SK-N-SH treated with all-trans-retinoic acid at 6 μM for 48 hours (cell line): ENCODE results near the gene PTN.

ENCODE experiments used
- ATAC-seq: fragments of 200-7000 bp; cut with Tn5 transposase; 3 replicates; pipeline ENCODE4 v1.9.1; 2020; ENCODE audit warnings: mild to moderate bottlenecking, moderate library complexity
- ARNTL ChIP-seq: fragments of 450-650 bp; formaldehyde crosslinking; IDR thresholded peaks from 2 replicates; pipeline ENCODE4 v1.5.0; 2020; ENCODE audit warnings: low read depth, mild to moderate bottlenecking, moderate library complexity, borderline replicate concordance
- BACH2 ChIP-seq: fragments of 250-450 bp; sonication (Bioruptor Pico); IDR thresholded peaks from 2 replicates; pipeline ENCODE4 v1.9.0; 2021; ENCODE audit warnings: mild to moderate bottlenecking, borderline replicate concordance
- CSDC2 ChIP-seq: fragments of 250-450 bp; sonication (Bioruptor Pico); IDR thresholded peaks from 2 replicates; pipeline ENCODE4 v1.5.0; 2020; ENCODE audit warnings: mild to moderate bottlenecking, moderate library complexity
- GLIS3 ChIP-seq: fragments of 250-450 bp; sonication (Bioruptor Pico); IDR thresholded peaks from 2 replicates; pipeline ENCODE4 v1.5.0; 2020; ENCODE audit warnings: mild to moderate bottlenecking, moderate library complexity
- ISL1 ChIP-seq: fragments of 250-450 bp; sonication (Bioruptor Pico); IDR thresholded peaks from 2 replicates; pipeline ENCODE4 v2.1.2; 2022; ENCODE audit warnings: mild to moderate bottlenecking, moderate library complexity
- PPARA ChIP-seq: fragments of 250-450 bp; sonication (Bioruptor Pico); IDR thresholded peaks from 2 replicates; pipeline ENCODE4 v1.5.0; 2020; ENCODE audit warnings: mild to moderate bottlenecking, borderline replicate concordance
- RARB ChIP-seq: fragments of 250-450 bp; sonication (Bioruptor Pico); IDR thresholded peaks from 2 replicates; pipeline ENCODE4 v1.8.0; 2021; ENCODE audit warnings: mild to moderate bottlenecking, moderate library complexity
- TCF4 ChIP-seq: fragments of 250-450 bp; sonication (Bioruptor Pico); IDR thresholded peaks from 2 replicates; pipeline ENCODE4 v1.8.0; 2021; ENCODE audit warnings: mild to moderate bottlenecking, moderate library complexity, borderline replicate concordance
- ZC3H10 ChIP-seq: fragments of 250-450 bp; sonication (Bioruptor Pico); IDR thresholded peaks from 2 replicates; pipeline ENCODE4 v1.5.1; 2021; ENCODE audit warnings: mild to moderate bottlenecking, moderate library complexity
- ZFP3 ChIP-seq: fragments of 250-450 bp; sonication (Bioruptor Pico); IDR thresholded peaks from 2 replicates; pipeline ENCODE4 v1.5.0; 2020; ENCODE audit warnings: mild to moderate bottlenecking, moderate library complexity
- ZNF565 ChIP-seq: fragments of 450-650 bp; formaldehyde crosslinking; conservative IDR thresholded peaks from 2 replicates; pipeline ENCODE4 v1.5.0; 2020; ENCODE audit warnings: low read depth, mild to moderate bottlenecking, moderate library complexity
- ZNF70 ChIP-seq: fragments of 450-650 bp; formaldehyde crosslinking; IDR thresholded peaks from 2 replicates; pipeline ENCODE4 v1.5.0; 2020; ENCODE audit warnings: mild to moderate bottlenecking, moderate library complexity
- ZNF8 ChIP-seq: fragments of 450-650 bp; formaldehyde crosslinking; IDR thresholded peaks from 2 replicates; pipeline ENCODE4 v1.5.0; 2020; ENCODE audit warnings: mild to moderate bottlenecking, moderate library complexity
- TF ChIP-seq, protein P1 (sequence below): fragments of 250-450 bp; sonication (Bioruptor Pico); IDR thresholded peaks from 2 replicates; pipeline ENCODE4 v1.8.0; 2021; ENCODE audit warnings: low read depth, mild to moderate bottlenecking, moderate library complexity, borderline replicate concordance
- TF ChIP-seq, protein P2 (sequence below): fragments of 250-450 bp; sonication (Bioruptor Pico); IDR thresholded peaks from 2 replicates; pipeline ENCODE4 v1.5.1; 2021; ENCODE audit warnings: mild to moderate bottlenecking, moderate library complexity
- TF ChIP-seq, protein P3 (sequence below): fragments of 250-450 bp; sonication (Bioruptor Pico); IDR thresholded peaks from 2 replicates; pipeline ENCODE4 v1.5.1; 2020; ENCODE audit warnings: low read depth, mild to moderate bottlenecking, moderate library complexity

PTN gene

DNA sequence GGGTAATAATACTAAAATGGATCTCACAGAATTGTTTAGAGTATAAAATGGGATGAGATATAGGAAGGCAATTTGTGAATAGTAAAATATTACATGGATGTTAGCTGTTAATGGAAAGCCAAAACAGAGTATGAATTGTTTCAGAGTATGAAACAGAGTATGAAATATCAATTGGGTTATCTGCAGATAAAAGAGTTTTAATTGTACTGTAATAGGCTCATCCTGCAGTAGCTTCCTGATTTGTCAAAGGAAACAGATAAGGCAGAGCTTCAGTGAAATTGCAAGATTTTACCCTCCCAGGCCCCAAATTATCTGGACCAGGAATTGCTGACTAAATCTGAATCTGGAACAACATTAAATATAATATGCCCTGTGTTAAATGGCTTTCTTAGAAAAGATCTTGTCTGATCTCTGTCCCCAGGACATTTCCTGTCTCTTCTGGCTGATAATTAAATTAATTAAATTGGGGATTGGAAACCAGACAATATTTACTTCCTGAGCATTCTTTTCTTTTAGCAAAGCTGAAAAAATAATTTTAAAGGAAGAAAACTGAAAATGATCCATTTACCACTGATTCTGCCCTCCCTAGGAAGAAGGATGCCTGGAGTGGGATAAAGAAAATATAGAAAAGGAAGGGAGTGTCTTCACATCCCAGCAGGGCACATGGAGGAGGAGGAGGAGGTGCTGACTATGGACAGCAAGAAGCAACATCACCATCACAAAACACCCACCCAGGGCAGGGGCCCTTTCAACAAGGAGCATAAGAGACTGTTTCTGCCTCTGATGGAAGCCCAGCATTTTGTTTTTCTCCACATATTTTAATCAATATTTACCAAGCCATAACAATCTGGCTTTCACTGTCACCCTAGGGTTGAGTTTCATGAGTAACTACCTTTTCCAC lies 18.5 kb downstream of the PTN start (continued):
- TF ChIP-seq, protein P1, sequence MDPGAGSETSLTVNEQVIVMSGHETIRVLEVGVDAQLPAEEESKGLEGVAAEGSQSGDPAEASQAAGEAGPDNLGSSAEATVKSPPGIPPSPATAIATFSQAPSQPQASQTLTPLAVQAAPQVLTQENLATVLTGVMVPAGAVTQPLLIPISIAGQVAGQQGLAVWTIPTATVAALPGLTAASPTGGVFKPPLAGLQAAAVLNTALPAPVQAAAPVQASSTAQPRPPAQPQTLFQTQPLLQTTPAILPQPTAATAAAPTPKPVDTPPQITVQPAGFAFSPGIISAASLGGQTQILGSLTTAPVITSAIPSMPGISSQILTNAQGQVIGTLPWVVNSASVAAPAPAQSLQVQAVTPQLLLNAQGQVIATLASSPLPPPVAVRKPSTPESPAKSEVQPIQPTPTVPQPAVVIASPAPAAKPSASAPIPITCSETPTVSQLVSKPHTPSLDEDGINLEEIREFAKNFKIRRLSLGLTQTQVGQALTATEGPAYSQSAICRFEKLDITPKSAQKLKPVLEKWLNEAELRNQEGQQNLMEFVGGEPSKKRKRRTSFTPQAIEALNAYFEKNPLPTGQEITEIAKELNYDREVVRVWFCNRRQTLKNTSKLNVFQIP (CRISPR knock-in tag), result no peak
- TF ChIP-seq, protein P2, sequence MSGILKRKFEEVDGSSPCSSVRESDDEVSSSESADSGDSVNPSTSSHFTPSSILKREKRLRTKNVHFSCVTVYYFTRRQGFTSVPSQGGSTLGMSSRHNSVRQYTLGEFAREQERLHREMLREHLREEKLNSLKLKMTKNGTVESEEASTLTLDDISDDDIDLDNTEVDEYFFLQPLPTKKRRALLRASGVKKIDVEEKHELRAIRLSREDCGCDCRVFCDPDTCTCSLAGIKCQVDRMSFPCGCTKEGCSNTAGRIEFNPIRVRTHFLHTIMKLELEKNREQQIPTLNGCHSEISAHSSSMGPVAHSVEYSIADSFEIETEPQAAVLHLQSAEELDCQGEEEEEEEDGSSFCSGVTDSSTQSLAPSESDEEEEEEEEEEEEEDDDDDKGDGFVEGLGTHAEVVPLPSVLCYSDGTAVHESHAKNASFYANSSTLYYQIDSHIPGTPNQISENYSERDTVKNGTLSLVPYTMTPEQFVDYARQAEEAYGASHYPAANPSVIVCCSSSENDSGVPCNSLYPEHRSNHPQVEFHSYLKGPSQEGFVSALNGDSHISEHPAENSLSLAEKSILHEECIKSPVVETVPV (CRISPR knock-in tag), result peak; percentile 42
- TF ChIP-seq ZC3H10 (CRISPR knock-in tag) (no peak), CSDC2 (CRISPR knock-in tag) (no peak)

DNA sequence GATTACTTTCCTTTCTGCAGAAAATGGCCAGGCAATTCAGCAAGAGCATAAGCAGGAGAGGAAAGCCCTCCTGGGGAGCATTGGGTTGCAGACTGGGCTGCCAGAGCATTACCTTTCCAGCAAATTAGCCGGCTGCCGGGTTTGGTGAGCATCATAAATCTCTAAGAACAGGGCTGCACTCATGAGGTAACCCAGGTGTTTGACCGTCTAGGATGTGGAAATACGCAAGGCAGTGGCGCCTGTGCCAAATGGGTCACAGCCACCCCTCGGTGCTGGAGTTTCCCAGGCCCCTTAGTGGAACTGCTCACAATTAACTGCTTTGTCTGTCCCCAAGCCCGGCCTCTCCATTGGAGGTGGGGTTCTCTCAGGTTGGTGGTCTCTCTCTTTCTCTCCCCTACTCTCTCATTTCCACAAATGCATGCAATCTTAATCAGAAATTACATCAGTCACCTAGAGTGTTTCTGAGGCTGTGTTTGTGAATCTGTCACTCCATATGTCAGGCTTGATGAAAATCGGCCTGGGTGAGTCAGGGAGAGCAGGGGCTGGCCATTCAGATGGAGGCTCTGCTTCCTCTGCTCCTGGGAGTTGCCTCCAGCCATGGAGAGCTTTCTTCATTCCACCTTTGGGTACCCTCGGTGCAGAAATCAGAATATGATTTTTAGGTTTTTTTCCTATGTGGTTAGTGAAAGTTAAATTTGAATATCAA lies 26.7 kb downstream of the PTN start:
- ATAC-seq, result no peak
- TF ChIP-seq ZNF565 (CRISPR knock-in tag), result no peak
- no peak for TF ChIP-seq ZNF70 (CRISPR knock-in tag)
- TF ChIP-seq, protein P1 (CRISPR knock-in tag), result no peak
- no peak for TF ChIP-seq ARNTL
- TF ChIP-seq BACH2 (CRISPR knock-in tag), result no peak
- TF ChIP-seq, protein P3, sequence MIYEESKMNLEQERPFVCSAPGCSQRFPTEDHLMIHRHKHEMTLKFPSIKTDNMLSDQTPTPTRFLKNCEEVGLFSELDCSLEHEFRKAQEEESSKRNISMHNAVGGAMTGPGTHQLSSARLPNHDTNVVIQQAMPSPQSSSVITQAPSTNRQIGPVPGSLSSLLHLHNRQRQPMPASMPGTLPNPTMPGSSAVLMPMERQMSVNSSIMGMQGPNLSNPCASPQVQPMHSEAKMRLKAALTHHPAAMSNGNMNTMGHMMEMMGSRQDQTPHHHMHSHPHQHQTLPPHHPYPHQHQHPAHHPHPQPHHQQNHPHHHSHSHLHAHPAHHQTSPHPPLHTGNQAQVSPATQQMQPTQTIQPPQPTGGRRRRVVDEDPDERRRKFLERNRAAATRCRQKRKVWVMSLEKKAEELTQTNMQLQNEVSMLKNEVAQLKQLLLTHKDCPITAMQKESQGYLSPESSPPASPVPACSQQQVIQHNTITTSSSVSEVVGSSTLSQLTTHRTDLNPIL (CRISPR knock-in tag), result no peak
- TF ChIP-seq, protein P2 (CRISPR knock-in tag), result no peak

DNA sequence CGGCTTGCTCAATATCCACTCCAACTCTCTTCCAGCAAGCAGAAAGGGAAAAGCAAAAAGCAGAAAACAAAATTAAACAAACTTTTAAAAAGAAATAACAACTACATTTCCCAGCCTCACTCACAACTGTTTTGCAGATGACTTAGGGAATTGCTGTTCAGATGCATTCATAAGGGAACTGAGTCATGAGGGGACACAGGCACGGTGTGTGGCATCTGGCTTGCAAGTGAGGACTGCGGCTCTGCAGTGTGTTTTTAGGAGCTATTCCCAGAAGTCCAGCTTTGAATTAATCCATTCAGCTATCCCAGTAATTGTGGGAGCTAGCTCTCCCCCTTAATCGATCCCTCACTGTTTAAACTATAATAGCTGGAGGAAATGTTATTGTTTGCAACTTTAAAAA lies 30.3 kb downstream of the PTN start:
- TF ChIP-seq ISL1, result no peak
- no peak for TF ChIP-seq BACH2 (CRISPR knock-in tag)
- TF ChIP-seq ZFP3, result no peak
- TF ChIP-seq PPARA (CRISPR knock-in tag), result no peak
- TF ChIP-seq, protein P1 (CRISPR knock-in tag), result no peak
- no peak for TF ChIP-seq GLIS3 (CRISPR knock-in tag)
- TF ChIP-seq ZNF8, result no peak
- TF ChIP-seq ZNF70 (CRISPR knock-in tag), result no peak
- no peak for TF ChIP-seq ZNF565 (CRISPR knock-in tag)
- no peak for TF ChIP-seq TCF4
- ATAC-seq, result no peak

DNA sequence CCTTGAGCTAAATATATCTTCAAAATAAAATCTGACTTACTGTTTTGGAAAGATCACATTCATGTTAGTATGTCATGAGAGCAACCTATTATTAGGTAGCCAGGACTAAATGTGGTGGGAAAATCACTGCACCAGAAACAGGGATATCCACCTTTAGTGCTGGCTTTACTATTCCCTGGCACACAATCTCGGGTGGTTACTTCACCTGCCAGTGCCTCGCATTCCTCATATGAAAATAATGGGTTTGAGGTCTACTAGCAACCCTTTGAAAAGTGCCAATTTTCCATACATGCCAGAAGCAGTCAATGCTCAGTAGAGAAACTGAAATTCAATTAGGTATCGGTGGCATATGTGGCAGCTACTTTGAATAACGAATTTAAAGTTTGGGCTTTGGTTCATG lies 36.8 kb downstream of the PTN start:
- no peak for ATAC-seq
- TF ChIP-seq ZNF70 (CRISPR knock-in tag) (no peak), RARB (CRISPR knock-in tag) (no peak), ZFP3 (no peak), PPARA (CRISPR knock-in tag) (no peak)
